ENCODE measurements around the gene MRPS27.

Gene MRPS27

DNA sequence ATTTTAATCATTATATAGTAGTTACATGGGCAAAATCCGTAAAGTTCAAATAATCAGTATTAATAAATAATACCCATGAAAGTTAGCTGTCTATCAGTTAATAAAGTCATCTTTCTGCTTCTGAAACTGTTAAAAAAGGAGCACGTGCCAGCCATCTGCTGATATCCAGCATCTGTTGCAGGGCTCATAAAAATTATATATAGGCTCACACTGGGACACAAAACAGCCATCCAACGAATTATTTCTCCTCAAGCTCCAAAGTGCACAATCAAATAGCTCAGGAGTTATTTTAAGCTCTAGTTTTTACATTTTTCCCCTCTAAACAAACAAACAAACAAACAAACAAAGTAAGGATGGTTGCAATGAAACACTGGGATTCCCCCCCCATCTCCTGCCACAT lies 48.3 kb downstream of the MRPS27 start:
- no peaks in the 10 kb centered on the region for H3K4me1 ChIP-seq (ENCODE audit: control insufficient read depth in 2 of 2, insufficient read depth in 1 of 2, low read depth in 1 of 2, low read length in 2 of 2)
- no peak overlapping the region for H3K18ac ChIP-seq (ENCODE audit: low read length)
- no peak for DNase-seq (ENCODE audit: low spot score)
- no peak overlapping the region for H2BK5ac ChIP-seq (ENCODE audit: low read length)
- no peak overlapping the region for H2AFZ ChIP-seq (ENCODE audit: low read length)
- no peak overlapping the region for H3K4me2 ChIP-seq (ENCODE audit: insufficient read depth, low read length, poor library complexity, severe bottlenecking)
- H3K9ac ChIP-seq (ENCODE audit: low read depth, low read length, poor library complexity), result no peak overlapping the region
- no peak overlapping the region for H2AK5ac ChIP-seq (ENCODE audit: low read depth, low read length)
- H4K8ac ChIP-seq (ENCODE audit: low read depth, low read length), result no peak overlapping the region
- H4K91ac ChIP-seq (ENCODE audit: low read depth, low read length, poor library complexity), result no peak overlapping the region
- H3K4ac ChIP-seq (ENCODE audit: low read length), result no peak overlapping the region
- peaks cover 0 to 21% of the 10 kb centered on the region in 2 donors for H3K9me3 ChIP-seq (replicated peaks in 1 of 2; ENCODE audit: control insufficient read depth in 2 of 2, insufficient read depth in 1 of 2, low read depth in 1 of 2, low read length in 2 of 2)
- H2BK120ac ChIP-seq (ENCODE audit: low read depth, low read length), result no peak overlapping the region
- peaks cover 2 to 11% of the 10 kb centered on the region in 2 donors for H3K36me3 ChIP-seq (replicated peaks in 1 of 2; ENCODE audit: control insufficient read depth in 2 of 2, insufficient read depth in 2 of 2, low read length in 2 of 2)
- no CpG with 5 or more reads among the region's 3 CpGs for WGBS, 2 donors (ENCODE audit: extremely low coverage in 2 of 2, insufficient read length in 2 of 2, insufficient replicate concordance in 1 of 2)
- H2BK12ac ChIP-seq (ENCODE audit: low read length), result no peak overlapping the region
- no peaks in the 10 kb centered on the region for H3K27me3 ChIP-seq (ENCODE audit: control insufficient read depth in 3 of 3, insufficient read depth in 3 of 3, low read depth in 1 of 3, low read length in 3 of 3)
- H3K27ac ChIP-seq (replicated peaks; ENCODE audit: low read length), result no peak overlapping the region
- H3K14ac ChIP-seq (ENCODE audit: low read length), result no peak overlapping the region
- no peak overlapping the region for H3K23ac ChIP-seq (ENCODE audit: low read depth, low read length, poor library complexity)
- peaks cover 2% of the 10 kb centered on the region for H3K79me1 ChIP-seq (ENCODE audit: low read depth, low read length)
- no peak overlapping the region for H2BK15ac ChIP-seq (ENCODE audit: low read length)
- no peak overlapping the region for H3K4me3 ChIP-seq (ENCODE audit: low read length in 2 of 2)

- Histone ChIP-seq H3K4ac (ENCODE audit: low read length) (no peak overlapping the region), H4K8ac (ENCODE audit: low read depth, low read length) (no peak overlapping the region), H3K27me3 (ENCODE audit: control insufficient read depth in 3 of 3, insufficient read depth in 3 of 3, low read depth in 1 of 3, low read length in 3 of 3) (no peaks in the 10 kb centered on the region), H2BK12ac (ENCODE audit: low read length) (no peak overlapping the region), H3K18ac (ENCODE audit: low read length) (no peak overlapping the region), H2AFZ (ENCODE audit: low read length) (no peak overlapping the region), H3K9me3 (replicated peaks in 1 of 2; ENCODE audit: control insufficient read depth in 2 of 2, insufficient read depth in 1 of 2, low read depth in 1 of 2, low read length in 2 of 2) (peaks cover 0 to 16% of the 10 kb centered on the region in 2 donors), H2AK5ac (ENCODE audit: low read depth, low read length) (no peak overlapping the region), H3K14ac (ENCODE audit: low read length) (no peak overlapping the region), H3K27ac (replicated peaks; ENCODE audit: low read length) (no peak overlapping the region), H3K36me3 (replicated peaks in 1 of 2; ENCODE audit: control insufficient read depth in 2 of 2, insufficient read depth in 2 of 2, low read length in 2 of 2) (peaks cover 2 to 11% of the 10 kb centered on the region in 2 donors), H2BK5ac (ENCODE audit: low read length) (no peak overlapping the region), H4K91ac (ENCODE audit: low read depth, low read length, poor library complexity) (no peak overlapping the region), H2BK120ac (ENCODE audit: low read depth, low read length) (no peak overlapping the region), H3K4me3 (ENCODE audit: low read length in 2 of 2) (no peak overlapping the region), H3K4me2 (ENCODE audit: insufficient read depth, low read length, poor library complexity, severe bottlenecking) (no peak overlapping the region), H2BK15ac (ENCODE audit: low read length) (no peak overlapping the region), H3K79me1 (ENCODE audit: low read depth, low read length) (peaks cover 2% of the 10 kb centered on the region), H3K9ac (ENCODE audit: low read depth, low read length, poor library complexity) (no peak overlapping the region), H3K23ac (ENCODE audit: low read depth, low read length, poor library complexity) (no peak overlapping the region), H3K4me1 (ENCODE audit: control insufficient read depth in 2 of 2, insufficient read depth in 1 of 2, low read depth in 1 of 2, low read length in 2 of 2) (no peaks in the 10 kb centered on the region)
- no peak for DNase-seq (ENCODE audit: low spot score)
- WGBS, 2 donors (ENCODE audit: extremely low coverage in 2 of 2, insufficient read length in 2 of 2, insufficient replicate concordance in 1 of 2), result no CpG with 5 or more reads among the region's 4 CpGs
Measured at GRCh38 chr5:72270037-72270436, 50.0 kb downstream of the MRPS27 start.

GRCh38 chr5:72269411-72269780 lies 50.6 kb downstream of the MRPS27 start:
- DNase-seq (ENCODE audit: low spot score), result no peak
- no peak overlapping the region for H2BK12ac ChIP-seq (ENCODE audit: low read length)
- H2AK5ac ChIP-seq (ENCODE audit: low read depth, low read length), result no peak overlapping the region
- no peak overlapping the region for H3K4ac ChIP-seq (ENCODE audit: low read length)
- no peak overlapping the region for H2BK120ac ChIP-seq (ENCODE audit: low read depth, low read length)
- no CpG with 5 or more reads among the region's 1 CpG for WGBS, 2 donors (ENCODE audit: extremely low coverage in 2 of 2, insufficient read length in 2 of 2, insufficient replicate concordance in 1 of 2)
- H3K36me3 ChIP-seq (replicated peaks in 1 of 2; ENCODE audit: control insufficient read depth in 2 of 2, insufficient read depth in 2 of 2, low read length in 2 of 2), result peaks cover 2 to 11% of the 10 kb centered on the region in 2 donors
- no peaks in the 10 kb centered on the region for H3K27me3 ChIP-seq (ENCODE audit: control insufficient read depth in 3 of 3, insufficient read depth in 3 of 3, low read depth in 1 of 3, low read length in 3 of 3)
- H3K27ac ChIP-seq (replicated peaks; ENCODE audit: low read length), result no peak overlapping the region
- no peak overlapping the region for H2BK5ac ChIP-seq (ENCODE audit: low read length)
- no peak overlapping the region for H4K91ac ChIP-seq (ENCODE audit: low read depth, low read length, poor library complexity)
- H3K9ac ChIP-seq (ENCODE audit: low read depth, low read length, poor library complexity), result no peak overlapping the region
- peaks cover 2% of the 10 kb centered on the region for H3K79me1 ChIP-seq (ENCODE audit: low read depth, low read length)
- H3K4me3 ChIP-seq (ENCODE audit: low read length in 2 of 2), result no peak overlapping the region
- no peak overlapping the region for H3K14ac ChIP-seq (ENCODE audit: low read length)
- no peak overlapping the region for H3K18ac ChIP-seq (ENCODE audit: low read length)
- H4K8ac ChIP-seq (ENCODE audit: low read depth, low read length), result no peak overlapping the region
- peaks cover 0 to 16% of the 10 kb centered on the region in 2 donors for H3K9me3 ChIP-seq (replicated peaks in 1 of 2; ENCODE audit: control insufficient read depth in 2 of 2, insufficient read depth in 1 of 2, low read depth in 1 of 2, low read length in 2 of 2)
- H3K4me2 ChIP-seq (ENCODE audit: insufficient read depth, low read length, poor library complexity, severe bottlenecking), result no peak overlapping the region
- no peak overlapping the region for H2AFZ ChIP-seq (ENCODE audit: low read length)
- no peaks in the 10 kb centered on the region for H3K4me1 ChIP-seq (ENCODE audit: control insufficient read depth in 2 of 2, insufficient read depth in 1 of 2, low read depth in 1 of 2, low read length in 2 of 2)
- H3K23ac ChIP-seq (ENCODE audit: low read depth, low read length, poor library complexity), result no peak overlapping the region
- no peak overlapping the region for H2BK15ac ChIP-seq (ENCODE audit: low read length)

DNA sequence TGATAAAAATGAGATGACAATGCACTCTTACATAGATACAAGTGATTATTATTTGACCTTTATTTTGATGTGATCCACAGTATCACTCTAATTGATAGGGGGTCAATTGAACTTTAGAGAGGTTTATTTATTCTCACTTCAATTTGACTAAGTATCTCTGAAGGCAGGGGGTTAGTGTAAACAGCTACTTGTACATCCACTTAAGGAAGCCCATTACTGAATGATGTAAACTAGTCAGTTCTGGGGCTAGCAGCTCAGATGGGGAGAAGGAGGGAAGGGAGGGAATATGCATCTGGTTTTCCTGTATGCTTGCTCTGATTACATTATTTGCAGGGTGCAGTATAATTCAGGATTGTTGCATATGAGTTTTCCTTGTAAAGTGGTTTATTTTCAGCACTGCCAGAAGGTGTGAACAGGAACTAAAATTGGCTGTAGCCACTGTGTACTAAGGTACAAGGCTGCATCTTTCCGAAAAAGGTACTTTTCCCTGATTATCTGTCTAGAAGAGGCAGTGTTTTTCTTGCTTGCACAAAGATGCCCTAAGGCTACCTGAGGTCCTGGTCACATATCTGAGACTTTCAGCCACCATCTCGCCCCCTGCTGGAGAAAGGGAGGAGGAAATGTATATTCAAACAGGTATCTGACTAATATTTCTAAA lies 51.2 kb downstream of the MRPS27 start:
- no CpG with 5 or more reads among the region's 2 CpGs for WGBS, 2 donors (ENCODE audit: extremely low coverage in 2 of 2, insufficient read length in 2 of 2, insufficient replicate concordance in 1 of 2)
- Histone ChIP-seq H2AK5ac (ENCODE audit: low read depth, low read length) (no peak overlapping the region), H3K79me1 (ENCODE audit: low read depth, low read length) (peaks cover 2% of the 10 kb centered on the region), H3K27ac (replicated peaks; ENCODE audit: low read length) (no peak overlapping the region), H3K14ac (ENCODE audit: low read length) (no peak overlapping the region), H3K18ac (ENCODE audit: low read length) (no peak overlapping the region), H3K9me3 (replicated peaks in 1 of 2; ENCODE audit: control insufficient read depth in 2 of 2, insufficient read depth in 1 of 2, low read depth in 1 of 2, low read length in 2 of 2) (peaks cover 0 to 16% of the 10 kb centered on the region in 2 donors), H2BK15ac (ENCODE audit: low read length) (no peak overlapping the region), H3K23ac (ENCODE audit: low read depth, low read length, poor library complexity) (no peak overlapping the region), H4K91ac (ENCODE audit: low read depth, low read length, poor library complexity) (no peak overlapping the region), H3K4me3 (ENCODE audit: low read length in 2 of 2) (no peak overlapping the region), H3K4ac (ENCODE audit: low read length) (no peak overlapping the region), H2AFZ (ENCODE audit: low read length) (no peak overlapping the region), H4K8ac (ENCODE audit: low read depth, low read length) (no peak overlapping the region), H2BK120ac (ENCODE audit: low read depth, low read length) (no peak overlapping the region), H3K36me3 (replicated peaks in 1 of 2; ENCODE audit: control insufficient read depth in 2 of 2, insufficient read depth in 2 of 2, low read length in 2 of 2) (peaks cover 2 to 11% of the 10 kb centered on the region in 2 donors), H3K9ac (ENCODE audit: low read depth, low read length, poor library complexity) (no peak overlapping the region), H3K4me2 (ENCODE audit: insufficient read depth, low read length, poor library complexity, severe bottlenecking) (no peak overlapping the region), H2BK5ac (ENCODE audit: low read length) (no peak overlapping the region), H3K27me3 (ENCODE audit: control insufficient read depth in 3 of 3, insufficient read depth in 3 of 3, low read depth in 1 of 3, low read length in 3 of 3) (no peaks in the 10 kb centered on the region), H2BK12ac (ENCODE audit: low read length) (no peak overlapping the region), H3K4me1 (ENCODE audit: control insufficient read depth in 2 of 2, insufficient read depth in 1 of 2, low read depth in 1 of 2, low read length in 2 of 2) (no peaks in the 10 kb centered on the region)
- DNase-seq (ENCODE audit: low spot score), result peak; percentile 53
